HFF-Myc (cell line): ENCODE results near the gene AK2.
"Not testable (repeated sequence)": the region's sequence is repeated elsewhere in the genome, so short reads cannot be mapped to it uniquely, and the experiment has no call there.

Source experiments
- DNase-seq: peaks from one replicate; pipeline ENCODE4 v3.0.0-alpha.2; 2011; ENCODE audit warnings: low read depth; ENCODE audit errors: extremely low read depth
- H3K4me3 ChIP-seq: replicated peaks from 2 replicates; pipeline ENCODE4 v1.5.1; 2011; ENCODE audit warnings: low read depth, mild to moderate bottlenecking, control low read depth, low read length
- TF ChIP-seq, protein P1 (sequence below): IDR thresholded peaks from 2 replicates; pipeline ENCODE4 v1.5.1; 2012; ENCODE audit warnings: mild to moderate bottlenecking, low read depth, low read length, control low read depth; ENCODE audit errors: missing control alignments

The AK2 gene

DNA sequence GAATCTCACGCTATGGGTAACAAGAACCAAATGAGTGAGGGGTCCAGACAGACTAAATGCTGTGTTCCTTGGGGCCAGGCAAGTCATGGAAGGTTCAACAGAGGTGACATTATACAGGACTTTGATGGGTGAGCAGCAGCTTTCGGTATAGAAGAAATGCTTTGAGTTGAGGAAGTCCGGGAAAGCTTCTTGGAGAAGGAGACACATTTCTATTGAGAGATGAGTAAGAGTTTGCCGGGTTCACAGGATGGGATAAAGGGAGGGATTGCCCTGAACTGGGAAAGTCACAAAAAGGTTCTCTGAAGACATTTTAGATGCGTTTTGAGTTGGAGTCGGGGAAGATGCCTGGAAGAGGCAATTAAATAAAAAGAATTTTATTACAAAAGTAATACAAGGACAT, 43.7 kb upstream of the AK2 start:
- no peak for DNase-seq
- TF ChIP-seq, protein P1, sequence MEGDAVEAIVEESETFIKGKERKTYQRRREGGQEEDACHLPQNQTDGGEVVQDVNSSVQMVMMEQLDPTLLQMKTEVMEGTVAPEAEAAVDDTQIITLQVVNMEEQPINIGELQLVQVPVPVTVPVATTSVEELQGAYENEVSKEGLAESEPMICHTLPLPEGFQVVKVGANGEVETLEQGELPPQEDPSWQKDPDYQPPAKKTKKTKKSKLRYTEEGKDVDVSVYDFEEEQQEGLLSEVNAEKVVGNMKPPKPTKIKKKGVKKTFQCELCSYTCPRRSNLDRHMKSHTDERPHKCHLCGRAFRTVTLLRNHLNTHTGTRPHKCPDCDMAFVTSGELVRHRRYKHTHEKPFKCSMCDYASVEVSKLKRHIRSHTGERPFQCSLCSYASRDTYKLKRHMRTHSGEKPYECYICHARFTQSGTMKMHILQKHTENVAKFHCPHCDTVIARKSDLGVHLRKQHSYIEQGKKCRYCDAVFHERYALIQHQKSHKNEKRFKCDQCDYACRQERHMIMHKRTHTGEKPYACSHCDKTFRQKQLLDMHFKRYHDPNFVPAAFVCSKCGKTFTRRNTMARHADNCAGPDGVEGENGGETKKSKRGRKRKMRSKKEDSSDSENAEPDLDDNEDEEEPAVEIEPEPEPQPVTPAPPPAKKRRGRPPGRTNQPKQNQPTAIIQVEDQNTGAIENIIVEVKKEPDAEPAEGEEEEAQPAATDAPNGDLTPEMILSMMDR: no peak
- H3K4me3 ChIP-seq: peak overlapping the region; percentile 69

DNA sequence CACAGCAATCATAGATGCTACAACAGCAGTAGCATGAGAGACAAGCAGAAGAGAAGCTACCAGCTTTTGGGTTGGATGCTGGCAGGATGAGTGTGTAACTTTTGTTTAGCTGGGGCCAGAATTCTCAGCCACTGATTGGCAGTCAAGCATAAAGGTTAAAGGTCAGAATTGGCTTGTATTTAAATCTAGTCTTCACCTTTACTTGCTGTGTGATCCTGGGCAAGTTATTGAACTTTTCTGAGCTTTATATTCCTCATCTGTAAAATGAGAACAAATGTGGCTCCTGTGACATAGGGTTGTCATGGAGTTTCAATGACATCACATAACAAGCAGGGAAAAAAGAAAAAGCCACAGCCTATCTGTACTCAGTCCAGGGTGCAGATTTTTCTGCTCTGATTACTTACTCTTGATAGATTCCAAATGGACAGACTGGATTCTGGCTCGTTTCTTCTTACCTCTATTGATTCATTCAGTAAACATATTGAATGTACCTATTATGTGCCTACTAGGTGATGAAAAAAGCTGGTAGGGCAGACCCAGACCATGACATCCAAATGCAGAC, 41.4 kb upstream of the AK2 start:
- H3K4me3 ChIP-seq: no peak overlapping the region
- DNase-seq: no peak
- TF ChIP-seq, protein P1: no peak

DNA sequence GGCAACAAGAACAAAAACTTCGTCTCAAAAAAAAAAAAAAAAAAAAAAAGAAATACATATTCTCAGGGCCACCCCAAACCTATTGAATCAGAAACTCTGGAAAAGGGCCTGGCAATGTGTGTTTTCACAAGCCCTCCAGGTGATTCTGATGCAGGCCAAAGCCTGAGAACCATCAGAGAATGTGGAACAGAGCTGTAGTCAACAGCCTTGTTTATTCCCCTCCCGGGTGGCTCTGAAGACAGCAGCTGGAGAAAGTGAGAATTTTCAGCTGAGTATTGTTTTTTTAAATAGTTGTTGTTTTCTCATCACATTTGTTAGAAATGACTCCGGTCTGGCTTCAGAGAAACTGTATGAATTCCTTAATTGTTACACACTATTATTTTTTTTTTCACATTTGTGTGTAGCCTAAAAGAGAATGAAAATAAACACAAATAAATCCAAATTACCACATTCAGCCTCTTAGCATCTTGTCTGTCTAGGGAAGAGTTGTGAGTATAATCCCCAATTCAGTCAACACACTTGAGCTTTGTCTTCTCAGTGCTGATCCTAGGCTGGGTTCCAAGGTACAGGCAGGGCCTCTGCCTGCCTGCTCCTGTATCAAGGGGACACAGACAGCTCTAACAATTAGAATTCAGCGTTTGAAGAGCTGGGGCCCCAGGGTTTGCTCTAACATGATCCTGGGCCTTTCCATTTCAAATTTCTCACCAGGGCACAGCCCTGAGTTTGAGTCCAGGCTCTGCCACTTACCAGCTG, 37.7 kb upstream of the AK2 start:
- TF ChIP-seq, protein P1: no peak
- no peak overlapping the region for H3K4me3 ChIP-seq

DNA sequence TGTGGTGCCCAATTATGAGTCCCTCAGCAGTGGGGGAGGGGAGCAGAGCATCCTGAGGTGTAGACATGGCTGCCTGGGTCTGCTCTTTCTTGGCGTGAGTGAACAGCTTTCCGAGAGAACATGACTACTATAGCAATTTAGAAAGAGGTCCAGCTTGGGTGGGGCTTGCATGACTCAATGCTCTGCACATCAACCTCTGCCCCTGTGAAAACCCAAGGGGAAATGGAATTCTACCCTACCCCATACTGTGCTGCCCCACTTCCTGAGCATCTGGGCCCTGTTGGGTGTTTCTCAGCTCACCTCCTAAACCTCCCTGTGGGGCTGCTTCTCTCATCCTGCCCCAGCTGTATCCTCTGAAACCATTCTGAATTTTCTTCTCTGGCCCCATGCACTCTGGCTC, 36.0 kb upstream of the AK2 start:
- no peak overlapping the region for H3K4me3 ChIP-seq
- DNase-seq: no peak
- TF ChIP-seq, protein P1: no peak

More for the DNA sequence above, 37.7 kb upstream of the AK2 start:
- no peak for DNase-seq

DNA sequence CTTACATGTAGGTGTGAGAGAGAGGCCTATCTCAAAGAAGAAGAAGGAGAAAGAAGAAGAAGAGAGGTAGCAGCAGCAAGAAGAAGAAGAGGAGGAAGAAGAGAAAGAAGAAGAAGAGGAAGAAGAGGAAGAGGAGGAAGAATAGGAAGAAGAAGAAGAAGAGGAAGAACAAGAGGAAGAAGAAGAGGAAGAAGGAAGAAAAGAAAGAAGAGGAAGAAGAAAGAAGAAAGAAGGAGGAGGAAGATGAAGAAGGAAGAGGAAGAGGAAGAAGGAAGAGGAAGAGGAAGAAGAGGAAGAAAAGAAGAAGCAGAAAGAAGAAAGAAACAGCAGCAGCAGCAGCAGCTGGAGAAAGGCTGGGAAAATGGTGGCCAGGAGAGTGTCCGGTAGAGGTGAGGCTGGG, 33.9 kb upstream of the AK2 start:
- DNase-seq: no peak
- TF ChIP-seq, protein P1: no peak

DNA sequence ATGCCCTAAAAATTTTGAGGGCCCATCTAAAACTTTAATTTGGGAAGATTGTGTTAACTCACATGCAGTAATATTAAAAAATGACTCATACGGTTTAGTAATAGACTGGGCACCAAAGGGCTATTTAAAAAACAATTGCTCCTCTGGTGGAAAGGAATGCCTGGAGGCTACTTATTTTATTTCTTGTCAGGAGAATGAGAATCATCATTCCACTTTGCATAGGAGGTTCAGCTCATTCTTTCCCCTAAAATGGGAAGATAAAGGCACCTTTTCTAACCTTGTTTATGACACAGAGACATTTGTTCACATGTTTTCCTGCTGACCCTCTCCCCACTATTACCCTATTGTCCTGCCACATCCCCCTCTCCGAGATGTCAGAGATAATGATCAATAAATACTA, 31.4 kb upstream of the AK2 start:
- not testable (repeated sequence) for DNase-seq, H3K4me3 ChIP-seq

More for the DNA sequence above, 33.9 kb upstream of the AK2 start:
- no peak overlapping the region for H3K4me3 ChIP-seq

DNA sequence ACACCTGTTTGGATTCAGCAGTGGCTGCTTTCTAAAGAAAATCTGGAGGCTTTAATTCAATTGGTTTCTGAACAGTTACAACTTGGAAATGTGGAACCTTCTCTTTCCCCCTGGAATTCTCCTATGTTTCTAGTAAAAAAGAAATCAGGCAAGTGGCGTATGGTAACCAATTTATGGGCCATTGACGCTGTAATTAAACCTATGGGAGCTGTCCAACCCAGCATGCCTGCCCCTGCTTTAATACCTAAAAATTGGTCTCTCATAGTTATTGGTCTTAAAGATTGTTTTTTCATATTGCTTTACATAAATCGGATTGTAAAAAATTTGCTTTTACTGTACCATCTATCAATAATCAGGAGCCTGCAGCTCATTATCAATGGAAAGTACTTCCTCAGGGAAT, 29.8 kb upstream of the AK2 start:
- H3K4me3 ChIP-seq, DNase-seq: not testable (repeated sequence)

DNA sequence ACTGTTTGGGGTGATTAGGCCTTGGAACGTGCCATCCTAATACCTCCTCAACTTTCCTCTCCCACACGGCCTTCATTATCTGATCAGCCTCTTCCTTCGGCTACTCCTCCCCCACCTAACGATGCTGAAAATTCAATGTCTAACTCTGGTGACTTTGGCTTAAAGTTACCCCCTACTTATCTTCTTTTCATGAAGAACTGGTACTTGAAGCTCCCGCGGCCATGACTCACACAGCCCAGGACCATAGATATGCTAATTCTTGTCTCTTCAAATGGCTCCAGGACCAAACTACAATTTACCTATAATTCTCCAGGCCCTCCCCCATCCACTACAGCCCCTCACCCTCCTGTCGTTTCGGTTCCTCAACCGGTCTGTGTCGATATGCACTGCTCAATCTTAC, 28.6 kb upstream of the AK2 start:
- TF ChIP-seq, protein P1: no peak
- H3K4me3 ChIP-seq: no peak overlapping the region
- no peak for DNase-seq

DNA sequence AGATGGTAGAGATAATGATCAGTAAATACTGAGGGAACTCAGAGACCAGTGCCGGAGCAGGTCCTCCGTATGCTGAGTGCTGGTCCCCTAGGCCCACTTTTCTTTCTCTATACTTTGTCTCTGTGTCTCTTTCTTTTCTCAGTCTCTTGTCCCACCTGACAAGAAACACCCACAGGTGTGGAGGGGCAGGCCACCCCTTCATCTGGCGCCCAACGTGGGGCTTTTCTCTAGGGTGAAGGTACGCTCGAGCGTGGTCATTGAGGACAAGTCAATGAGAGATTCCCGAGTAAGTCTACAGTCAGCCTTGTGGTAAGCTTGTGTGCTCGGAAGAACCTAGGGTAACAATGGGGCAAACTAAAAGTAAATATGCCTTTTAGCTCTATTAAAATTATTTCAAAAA, 27.6 kb upstream of the AK2 start:
- not testable (repeated sequence) for DNase-seq, H3K4me3 ChIP-seq
